Uterus (tissue), 4 donors: ENCODE data around the gene CYGB. TPM values are rescaled to one million over a fixed set of nuclear protein-coding genes. Genes with fewer than 3 reads are reported as not detected.
A peak's percentile ranks its signal among the peaks of the same experiment; 100 is the strongest.

Experiments
- DNase-seq, 2 donors: peaks; one replicate each; pipeline ENCODE4 v3.0.0-alpha.2; 2019 to 2020
- H3K27ac ChIP-seq, 2 donors: fragments of 200-600 bp; sonication (generic); 1 replicate in 1 of 2; 2 replicates in 1 of 2; pipeline ENCODE4 v1.5.1; 2016 to 2018
- H3K27me3 ChIP-seq, 2 donors: fragments of 200-600 bp; sonication (generic); one replicate each; pipeline ENCODE4 v1.5.1; 2018 to 2019; ENCODE audit warnings: control low read depth in 1 of 2
- H3K36me3 ChIP-seq, 2 donors: fragments of 200-600 bp; sonication (generic); one replicate each; pipeline ENCODE4 v1.5.1; 2019; ENCODE audit warnings: control low read depth in 1 of 2
- H3K4me1 ChIP-seq, 2 donors: fragments of 200-600 bp; sonication (generic); one replicate each; pipeline ENCODE4 v1.5.1; 2018 to 2019; ENCODE audit warnings: control low read depth in 1 of 2
- H3K4me3 ChIP-seq, 2 donors: fragments of 200-600 bp; sonication (generic); 1 replicate in 1 of 2; 2 replicates in 1 of 2; pipeline ENCODE4 v1.5.1; 2018 to 2019; ENCODE audit warnings: mild to moderate bottlenecking in 1 of 2
- H3K9me3 ChIP-seq, 2 donors: fragments of 200-600 bp; sonication (generic); one replicate each; pipeline ENCODE4 v1.5.1; 2019; ENCODE audit warnings: control low read depth in 1 of 2
- POLR2A ChIP-seq, 2 donors: fragments of 450-650 bp; IDR thresholded peaks; one replicate each; pipeline ENCODE4 v1.6.1; 2016; ENCODE audit warnings: antibody characterized with exemption in 2 of 2, mild to moderate bottlenecking in 1 of 2, moderate library complexity in 1 of 2
- intact Hi-C: fragments of 100-400 bp; cut with DNase I; formaldehyde crosslinking; loops from one replicate; pipeline ENCODE4 v1.15.1; 2023; ENCODE audit warnings: low total_unique reads
- total RNA-seq, 4 donors: library from RNA; depleted of rRNA in 3 of 4; stranded (reverse); fragments of >200 nt in 3 of 4; gene quantifications; one replicate each; pipeline versions ENCODE4 v1.1.0 to v1.2.4, GENCODE V29; 2014 to 2023
- TF ChIP-seq, protein P1 (sequence below), 4 experiments: fragments of 200-600 bp in 2 of 4; fragments of 450-650 bp in 2 of 4; sonication (generic) in 2 of 4; IDR thresholded peaks; one replicate each; pipeline ENCODE4 v1.5.1; 2016 to 2019; ENCODE audit warnings: antibody characterized with exemption in 4 of 4, mild to moderate bottlenecking in 2 of 4, moderate library complexity in 1 of 4
- donor health status: DM: yes; HTN: yes; CAD: no.

The CYGB gene
- total RNA-seq, 4 donors from 2014 or later = 7.8 to 33.2 (median 19.8) TPM

- TF ChIP-seq, protein P1, sequence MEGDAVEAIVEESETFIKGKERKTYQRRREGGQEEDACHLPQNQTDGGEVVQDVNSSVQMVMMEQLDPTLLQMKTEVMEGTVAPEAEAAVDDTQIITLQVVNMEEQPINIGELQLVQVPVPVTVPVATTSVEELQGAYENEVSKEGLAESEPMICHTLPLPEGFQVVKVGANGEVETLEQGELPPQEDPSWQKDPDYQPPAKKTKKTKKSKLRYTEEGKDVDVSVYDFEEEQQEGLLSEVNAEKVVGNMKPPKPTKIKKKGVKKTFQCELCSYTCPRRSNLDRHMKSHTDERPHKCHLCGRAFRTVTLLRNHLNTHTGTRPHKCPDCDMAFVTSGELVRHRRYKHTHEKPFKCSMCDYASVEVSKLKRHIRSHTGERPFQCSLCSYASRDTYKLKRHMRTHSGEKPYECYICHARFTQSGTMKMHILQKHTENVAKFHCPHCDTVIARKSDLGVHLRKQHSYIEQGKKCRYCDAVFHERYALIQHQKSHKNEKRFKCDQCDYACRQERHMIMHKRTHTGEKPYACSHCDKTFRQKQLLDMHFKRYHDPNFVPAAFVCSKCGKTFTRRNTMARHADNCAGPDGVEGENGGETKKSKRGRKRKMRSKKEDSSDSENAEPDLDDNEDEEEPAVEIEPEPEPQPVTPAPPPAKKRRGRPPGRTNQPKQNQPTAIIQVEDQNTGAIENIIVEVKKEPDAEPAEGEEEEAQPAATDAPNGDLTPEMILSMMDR (IDR thresholded peaks at IDR 0.05) = no peak
- TF ChIP-seq POLR2A (IDR thresholded peaks at IDR 0.05) = no peak
- intact Hi-C loops = no loop called here
- DNase-seq = no peak
- no peak overlapping the region for H3K27ac ChIP-seq
- no peaks in the 10 kb centered on the region for H3K36me3 ChIP-seq
- no peaks in the 10 kb centered on the region for H3K9me3 ChIP-seq
- no peaks in the 10 kb centered on the region for H3K27me3 ChIP-seq
- H3K4me3 ChIP-seq = no peak overlapping the region
- peaks cover 0 to 4% of the 10 kb centered on the region in 2 donors for H3K4me1 ChIP-seq
Measured at GRCh38 chr17:76496464-76496863, 41.0 kb downstream of the CYGB start.

DNA sequence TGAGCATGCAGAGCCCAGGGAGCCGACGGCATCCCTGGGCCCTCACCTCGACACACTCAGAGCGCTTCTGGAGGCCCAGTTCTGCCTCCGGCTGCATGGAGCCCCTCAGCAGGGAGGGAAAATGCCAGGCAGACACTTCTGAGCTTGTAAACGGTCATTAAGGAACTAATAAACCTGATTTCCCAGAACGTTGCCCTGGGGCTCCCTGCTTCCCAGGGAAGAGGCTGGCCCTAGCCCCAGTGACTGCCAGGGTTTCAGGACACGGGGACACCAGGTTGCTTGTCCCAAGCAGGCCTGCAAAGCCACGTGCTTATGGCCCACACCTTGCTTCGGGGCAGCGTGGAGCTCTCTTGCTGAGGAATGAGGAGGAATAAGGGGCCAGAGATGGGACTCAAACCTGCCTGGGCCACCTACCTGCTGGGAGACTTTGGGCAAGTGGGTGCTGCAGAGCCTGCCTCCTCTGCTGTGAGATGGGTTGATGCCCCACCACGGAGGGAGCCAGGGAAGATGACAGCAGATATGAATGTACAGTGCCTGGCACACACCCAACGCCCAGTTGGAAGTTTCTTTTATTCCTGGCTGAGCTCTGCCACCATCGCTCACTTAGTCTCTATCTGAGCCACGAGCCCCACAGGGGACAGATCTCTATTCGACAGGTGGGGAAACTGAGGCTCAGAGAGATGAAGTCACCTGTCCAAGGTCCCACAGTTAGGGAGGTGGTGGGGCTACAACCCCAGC lies 41.7 kb downstream of the CYGB start:
- no peak for DNase-seq

DNA sequence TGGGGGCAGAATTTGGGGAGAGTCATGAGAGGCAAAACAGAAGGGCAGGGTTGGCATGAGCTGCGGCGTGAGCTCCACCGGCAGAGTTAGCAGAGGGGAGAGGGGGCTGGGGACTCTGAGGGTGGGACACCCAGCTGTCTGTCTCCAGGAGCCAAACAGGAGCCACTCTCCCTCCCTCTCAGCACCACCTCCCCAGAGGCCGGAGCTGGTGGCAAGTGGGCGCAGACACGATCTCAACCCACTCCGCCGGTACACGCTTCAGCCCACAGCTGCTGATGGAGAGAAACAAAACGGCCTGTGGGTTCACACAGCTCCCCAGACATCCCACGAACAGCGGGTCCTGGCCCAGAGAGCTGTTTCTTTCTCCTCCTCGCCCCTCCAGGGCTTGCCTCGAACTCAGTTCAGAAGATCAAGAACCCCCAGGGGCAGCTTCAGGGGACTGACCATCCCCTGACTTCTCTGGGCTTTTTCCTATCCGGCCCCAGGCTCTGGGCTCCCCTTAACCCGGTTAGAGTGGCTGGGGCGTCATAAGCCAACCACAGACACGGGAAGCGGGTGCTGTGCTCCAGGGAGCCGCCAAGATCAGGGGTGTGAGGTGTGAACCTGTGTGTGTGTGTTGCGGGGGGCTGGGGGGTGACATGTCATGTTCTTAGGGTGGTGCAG lies 43.9 kb downstream of the CYGB start:
- Histone ChIP-seq H3K27me3 (no peaks in the 10 kb centered on the region), H3K27ac (peak overlapping the region; percentile 47 to 49), H3K9me3 (no peaks in the 10 kb centered on the region), H3K4me1 (peaks cover 0 to 4% of the 10 kb centered on the region in 2 donors), H3K36me3 (no peaks in the 10 kb centered on the region), H3K4me3 (no peak overlapping the region)
- TF ChIP-seq, protein P1 (IDR thresholded peaks at IDR 0.05) = no peak
- TF ChIP-seq POLR2A (IDR thresholded peaks at IDR 0.05) = no peak
- DNase-seq = no peak
- intact Hi-C loops = no loop called here

More for the DNA sequence above, 41.7 kb downstream of the CYGB start:
- Histone ChIP-seq H3K4me1 (peaks cover 0 to 4% of the 10 kb centered on the region in 2 donors), H3K27me3 (no peaks in the 10 kb centered on the region), H3K4me3 (no peak overlapping the region), H3K9me3 (no peaks in the 10 kb centered on the region), H3K27ac (no peak overlapping the region), H3K36me3 (no peaks in the 10 kb centered on the region)
- intact Hi-C loops = no loop called here
- no peak for TF ChIP-seq POLR2A (IDR thresholded peaks at IDR 0.05)
- TF ChIP-seq, protein P1 (IDR thresholded peaks at IDR 0.05) = no peak

- Histone ChIP-seq H3K27ac (peak overlapping the region; percentile 47 to 49), H3K27me3 (no peaks in the 10 kb centered on the region), H3K4me1 (peaks cover 0 to under 1% of the 10 kb centered on the region in 2 donors), H3K4me3 (no peak overlapping the region), H3K9me3 (no peaks in the 10 kb centered on the region), H3K36me3 (no peaks in the 10 kb centered on the region)
- intact Hi-C loops = no loop called here
- peak in 1 of 2 donors; percentile 41 for DNase-seq
- TF ChIP-seq POLR2A (IDR thresholded peaks at IDR 0.05) = peak in 1 of 2 donors; percentile 9
- TF ChIP-seq, protein P1 (IDR thresholded peaks at IDR 0.05) = no peak
Measured at GRCh38 chr17:76492989-76493501, 44.5 kb downstream of the CYGB start.
